HepG2 (cell line): Measurements from ENCODE around the gene MSI2. TPM values are rescaled to one million over a fixed set of nuclear protein-coding genes. Genes with fewer than 3 reads are reported as not detected.

Source experiments
- AGO1 ChIP-seq: fragments of 200-400 bp; formaldehyde crosslinking; IDR thresholded peaks from 2 replicates; pipeline ENCODE4 v1.6.1; 2017; ENCODE audit warnings: mild to moderate bottlenecking, low read depth, low read length, moderate library complexity; ENCODE audit not compliant: poor library complexity, severe bottlenecking
- BRD4 ChIP-seq: sonication (generic); formaldehyde crosslinking; IDR thresholded peaks from 2 replicates; pipeline ENCODE4 v1.4.0; 2020; ENCODE audit warnings: missing genetic modification reagents
- CC2D1A ChIP-seq: sonication (generic); formaldehyde crosslinking; IDR thresholded peaks from 2 replicates; pipeline ENCODE4 v1.8.1; 2023; ENCODE audit warnings: mild to moderate bottlenecking, missing genetic modification reagents
- ELF1 ChIP-seq: sonication (generic); formaldehyde crosslinking; IDR thresholded peaks from 2 replicates; pipeline ENCODE4 v1.4.0; 2020; ENCODE audit warnings: missing genetic modification reagents
- FOXP4 ChIP-seq: sonication (generic); formaldehyde crosslinking; IDR thresholded peaks from 2 replicates; pipeline ENCODE4 v1.4.0; 2020; ENCODE audit warnings: missing genetic modification reagents
- IRX3 ChIP-seq: sonication (generic); formaldehyde crosslinking; IDR thresholded peaks from 2 replicates; pipeline ENCODE4 v1.8.1; 2023; ENCODE audit warnings: mild to moderate bottlenecking, low read depth, missing genetic modification reagents, borderline replicate concordance
- KDM3A ChIP-seq: IDR thresholded peaks from 2 replicates; pipeline ENCODE4 v1.6.1; 2018; ENCODE audit warnings: low read depth, missing compliant biosample characterization
- MEIS1 ChIP-seq: sonication (generic); formaldehyde crosslinking; IDR thresholded peaks from 2 replicates; pipeline ENCODE4 v1.9.0; 2021; ENCODE audit warnings: mild to moderate bottlenecking, missing genetic modification reagents, moderate library complexity, borderline replicate concordance
- NFIB ChIP-seq: sonication (generic); formaldehyde crosslinking; IDR thresholded peaks from 2 replicates; pipeline ENCODE4 v1.9.0; 2021; ENCODE audit warnings: missing genetic modification reagents, mild to moderate bottlenecking, borderline replicate concordance
- PTBP1 ChIP-seq: fragments of 200-400 bp; formaldehyde crosslinking; IDR thresholded peaks from 2 replicates; pipeline ENCODE4 v1.6.1; 2018; ENCODE audit warnings: low read length, low read depth; ENCODE audit not compliant: poor library complexity, severe bottlenecking
- SAP130 ChIP-seq: IDR thresholded peaks from 2 replicates; pipeline ENCODE4 v1.6.1; 2016; ENCODE audit warnings: low read depth
- SP140L ChIP-seq: sonication (generic); formaldehyde crosslinking; IDR thresholded peaks from 2 replicates; pipeline ENCODE4 v1.4.0; 2020; ENCODE audit warnings: missing genetic modification reagents, borderline replicate concordance
- TCF12 ChIP-seq, 2 experiments: fragments of 450-650 bp in 1 of 2; sonication (generic) in 1 of 2; formaldehyde crosslinking in 1 of 2; IDR thresholded peaks; 2 replicates each; pipeline versions ENCODE4 v1.6.1 to v1.8.0; 2017 to 2022; ENCODE audit warnings: antibody characterized with exemption in 1 of 2, mild to moderate bottlenecking in 1 of 2, missing genetic modification reagents in 1 of 2, moderate library complexity in 1 of 2
- TP53 ChIP-seq: sonication (generic); formaldehyde crosslinking; conservative IDR thresholded peaks from 2 replicates; pipeline ENCODE4 v1.4.0; 2020; ENCODE audit warnings: missing genetic modification reagents
- ZFP41 ChIP-seq: sonication (generic); formaldehyde crosslinking; IDR thresholded peaks from 2 replicates; pipeline ENCODE4 v1.4.0; 2020; ENCODE audit warnings: mild to moderate bottlenecking, missing genetic modification reagents, borderline replicate concordance
- ZMYM3 ChIP-seq: sonication (generic); formaldehyde crosslinking; IDR thresholded peaks from 2 replicates; pipeline ENCODE4 v1.5.1; 2020; ENCODE audit warnings: mild to moderate bottlenecking, missing genetic modification reagents
- ZNF547 ChIP-seq: sonication (generic); formaldehyde crosslinking; IDR thresholded peaks from 2 replicates; pipeline ENCODE4 v1.5.1; 2020; ENCODE audit warnings: mild to moderate bottlenecking, missing genetic modification reagents
- polyA plus RNA-seq, 8 experiments: library from polyadenylated mRNA; depleted of rRNA in 3 of 8; stranded (reverse) in 7 of 8; unstranded in 1 of 8; fragments of >200 nt; fragmentation: Illumina TruSeq in 4 of 8; extraction: Trizol in 4 of 8; gene quantifications; 2 replicates each; pipeline versions ENCODE4 v1.2.1 to v1.2.3, GENCODE V29; 2011 to 2016; ENCODE audit warnings: low read depth in 4 of 8, missing spikeins in 1 of 8, mixed read lengths in 1 of 8; ENCODE audit not compliant: insufficient read depth in 1 of 8
- total RNA-seq, 5 experiments: library from RNA; depleted of rRNA; stranded (reverse); fragments of >200 nt; fragmentation: Illumina TruSeq; extraction: Trizol; gene quantifications; 2 replicates each; pipeline ENCODE4 v1.2.3, GENCODE V29; 2016; ENCODE audit warnings: low read depth in 1 of 5
- TF ChIP-seq, protein P1 (sequence below), 2 experiments: sonication (generic) in 1 of 2; formaldehyde crosslinking in 1 of 2; IDR thresholded peaks; 2 replicates each; pipeline versions ENCODE4 v1.5.1 to v1.6.1; 2011 to 2020; ENCODE audit warnings: borderline replicate concordance in 1 of 2, low read depth in 1 of 2, low read length in 1 of 2, mild to moderate bottlenecking in 1 of 2, missing genetic modification reagents in 1 of 2, moderate library complexity in 1 of 2
- TF ChIP-seq, protein P2 (sequence below): sonication (generic); formaldehyde crosslinking; IDR thresholded peaks from 2 replicates; pipeline ENCODE4 v1.8.1; 2022; ENCODE audit warnings: low read depth, mild to moderate bottlenecking, missing genetic modification reagents

The MSI2 gene
- total and polyA plus RNA-seq, 2 of the 13 experiments (the other 11 are each of a cell fraction or from before 2014, with no cell fraction given): 77.5 to 78.4 TPM

DNA sequence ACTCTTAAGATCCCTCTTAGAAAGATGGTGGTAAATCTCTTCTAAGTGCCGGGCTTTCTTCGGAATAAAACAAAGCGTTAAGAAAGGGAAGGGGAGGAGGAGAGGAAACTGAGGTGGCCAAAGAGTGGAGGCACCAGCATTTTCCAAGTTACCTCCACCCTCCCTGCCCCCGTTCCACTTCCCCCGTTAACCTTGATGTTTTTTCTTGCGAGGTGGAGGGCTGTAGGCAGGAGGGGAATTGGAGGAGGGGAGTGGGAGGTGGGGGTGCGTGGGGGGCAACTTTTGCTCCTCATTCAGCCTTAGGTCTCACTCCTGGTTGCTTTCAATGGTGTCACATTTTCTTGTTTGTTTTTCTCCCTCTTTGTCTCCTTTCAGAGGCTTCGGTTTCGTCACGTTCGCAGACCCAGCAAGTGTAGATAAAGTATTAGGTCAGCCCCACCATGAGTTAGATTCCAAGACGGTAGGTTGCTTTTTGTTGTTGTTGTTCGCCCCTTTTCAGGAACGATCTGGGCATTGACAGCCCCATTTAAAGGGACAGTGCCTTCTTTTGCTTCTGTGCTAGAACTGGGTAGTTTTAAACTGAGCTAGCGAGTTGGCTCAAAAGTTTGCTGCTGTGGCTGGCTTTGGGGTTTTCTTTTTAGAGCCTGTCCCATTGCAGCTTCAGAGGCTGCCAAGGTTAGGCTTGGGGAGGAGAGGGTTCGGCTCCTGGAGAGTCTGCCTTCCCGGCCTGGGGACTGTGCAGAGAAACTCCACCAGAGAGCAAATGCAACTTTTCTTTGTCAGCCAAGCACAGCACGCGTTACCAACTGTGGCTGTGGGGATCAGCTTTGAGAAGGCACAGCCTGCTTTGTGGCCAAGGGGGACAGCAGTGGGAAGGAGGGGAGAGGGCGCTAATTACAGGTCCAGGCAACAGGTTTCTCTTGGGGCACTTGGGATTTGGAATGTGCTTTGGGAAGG, 1.9 kb downstream of the MSI2 start (continued):
- TF ChIP-seq, protein P1, sequence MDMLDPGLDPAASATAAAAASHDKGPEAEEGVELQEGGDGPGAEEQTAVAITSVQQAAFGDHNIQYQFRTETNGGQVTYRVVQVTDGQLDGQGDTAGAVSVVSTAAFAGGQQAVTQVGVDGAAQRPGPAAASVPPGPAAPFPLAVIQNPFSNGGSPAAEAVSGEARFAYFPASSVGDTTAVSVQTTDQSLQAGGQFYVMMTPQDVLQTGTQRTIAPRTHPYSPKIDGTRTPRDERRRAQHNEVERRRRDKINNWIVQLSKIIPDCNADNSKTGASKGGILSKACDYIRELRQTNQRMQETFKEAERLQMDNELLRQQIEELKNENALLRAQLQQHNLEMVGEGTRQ (IDR thresholded peaks at IDR 0.05; ENCODE audit: low read depth, low read length): no peak
- TF ChIP-seq, protein P1 (CRISPR knock-in tag; IDR thresholded peaks at IDR 0.05; ENCODE audit: borderline replicate concordance): no peak
- TF ChIP-seq SP140L (CRISPR knock-in tag) (no peak), BRD4 (no peak), ELF1 (CRISPR knock-in tag) (no peak), ZMYM3 (no peak; the same call in 1 of the 2 replicates), ZFP41 (no peak), ZNF547 (CRISPR knock-in tag) (no peak), KDM3A (CRISPR knock-in tag) (no peak), CC2D1A (CRISPR knock-in tag) (no peak), PTBP1 (no peak), IRX3 (CRISPR knock-in tag) (no peak), SAP130 (CRISPR knock-in tag) (peak; percentile 34; the same call in 1 of the 2 replicates), MEIS1 (CRISPR knock-in tag) (no peak), TP53 (no peak), TCF12 (IDR thresholded peaks at IDR 0.05) (no peak), TCF12 (CRISPR knock-in tag; IDR thresholded peaks at IDR 0.05) (no peak), FOXP4 (no peak), NFIB (CRISPR knock-in tag) (no peak), AGO1 (no peak)
- TF ChIP-seq, protein P2, sequence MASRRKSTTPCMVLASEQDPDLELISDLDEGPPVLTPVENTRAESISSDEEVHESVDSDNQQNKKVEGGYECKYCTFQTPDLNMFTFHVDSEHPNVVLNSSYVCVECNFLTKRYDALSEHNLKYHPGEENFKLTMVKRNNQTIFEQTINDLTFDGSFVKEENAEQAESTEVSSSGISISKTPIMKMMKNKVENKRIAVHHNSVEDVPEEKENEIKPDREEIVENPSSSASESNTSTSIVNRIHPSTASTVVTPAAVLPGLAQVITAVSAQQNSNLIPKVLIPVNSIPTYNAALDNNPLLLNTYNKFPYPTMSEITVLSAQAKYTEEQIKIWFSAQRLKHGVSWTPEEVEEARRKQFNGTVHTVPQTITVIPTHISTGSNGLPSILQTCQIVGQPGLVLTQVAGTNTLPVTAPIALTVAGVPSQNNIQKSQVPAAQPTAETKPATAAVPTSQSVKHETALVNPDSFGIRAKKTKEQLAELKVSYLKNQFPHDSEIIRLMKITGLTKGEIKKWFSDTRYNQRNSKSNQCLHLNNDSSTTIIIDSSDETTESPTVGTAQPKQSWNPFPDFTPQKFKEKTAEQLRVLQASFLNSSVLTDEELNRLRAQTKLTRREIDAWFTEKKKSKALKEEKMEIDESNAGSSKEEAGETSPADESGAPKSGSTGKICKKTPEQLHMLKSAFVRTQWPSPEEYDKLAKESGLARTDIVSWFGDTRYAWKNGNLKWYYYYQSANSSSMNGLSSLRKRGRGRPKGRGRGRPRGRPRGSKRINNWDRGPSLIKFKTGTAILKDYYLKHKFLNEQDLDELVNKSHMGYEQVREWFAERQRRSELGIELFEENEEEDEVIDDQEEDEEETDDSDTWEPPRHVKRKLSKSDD: no peak
